GM19099 (cell line): ENCODE data around the gene KL.

ENCODE experiments used
- POLR2A ChIP-seq: IDR thresholded peaks from 3 replicates; pipeline ENCODE4 v1.6.1; 2011; ENCODE audit warnings: low read depth; ENCODE audit not compliant: insufficient read length; ENCODE audit errors: extremely low read depth

Gene KL

DNA sequence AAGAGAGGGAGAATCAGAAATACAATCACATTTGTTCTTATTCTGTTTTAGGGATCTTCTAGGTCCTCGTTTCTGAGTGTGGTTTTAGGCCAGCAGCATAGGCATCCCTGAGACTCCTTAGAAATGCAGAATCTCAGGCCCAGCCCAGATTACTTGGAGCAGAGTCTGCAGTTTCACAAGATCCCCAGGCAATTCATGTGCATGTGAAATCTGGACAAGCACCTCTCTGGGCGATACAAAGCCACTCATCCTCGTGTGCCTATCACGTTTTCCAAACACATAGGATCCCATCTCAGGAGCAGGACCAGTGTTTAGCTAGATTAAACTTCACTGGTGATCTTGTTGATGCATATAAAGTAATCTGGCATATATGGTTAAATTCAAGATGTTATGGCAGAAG, 87.2 kb downstream of the KL start:
- no peak for TF ChIP-seq POLR2A

DNA sequence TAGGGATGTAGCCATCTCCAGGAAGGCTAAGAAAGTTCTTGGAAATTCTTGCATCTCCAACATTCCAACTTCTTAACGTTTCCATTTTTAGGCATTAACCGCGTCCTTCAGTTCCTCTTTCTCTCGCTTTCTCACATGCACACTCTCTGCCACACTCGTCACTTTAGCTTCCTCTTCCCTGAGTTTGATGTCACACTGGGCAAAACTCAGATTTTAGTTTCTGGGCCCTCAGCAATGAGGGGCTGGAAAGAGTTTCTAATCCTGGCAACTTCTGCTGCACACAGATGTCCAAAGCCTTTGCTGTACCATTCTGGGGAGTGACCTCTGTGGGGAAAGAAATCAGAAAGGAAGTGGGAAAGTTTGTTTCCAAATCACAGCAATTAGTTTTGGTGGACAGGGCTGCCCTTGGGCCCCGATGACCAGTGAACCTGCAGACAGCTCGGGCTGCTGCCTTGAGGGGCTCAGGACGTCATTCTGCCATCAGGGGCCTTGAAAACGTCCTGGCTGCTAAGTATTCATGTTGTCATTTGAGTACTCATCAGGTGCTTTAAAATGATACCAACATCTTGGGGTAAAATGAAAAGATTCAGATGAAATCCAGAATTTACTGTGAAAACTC, 89.3 kb downstream of the KL start:
- TF ChIP-seq POLR2A, result no peak

DNA sequence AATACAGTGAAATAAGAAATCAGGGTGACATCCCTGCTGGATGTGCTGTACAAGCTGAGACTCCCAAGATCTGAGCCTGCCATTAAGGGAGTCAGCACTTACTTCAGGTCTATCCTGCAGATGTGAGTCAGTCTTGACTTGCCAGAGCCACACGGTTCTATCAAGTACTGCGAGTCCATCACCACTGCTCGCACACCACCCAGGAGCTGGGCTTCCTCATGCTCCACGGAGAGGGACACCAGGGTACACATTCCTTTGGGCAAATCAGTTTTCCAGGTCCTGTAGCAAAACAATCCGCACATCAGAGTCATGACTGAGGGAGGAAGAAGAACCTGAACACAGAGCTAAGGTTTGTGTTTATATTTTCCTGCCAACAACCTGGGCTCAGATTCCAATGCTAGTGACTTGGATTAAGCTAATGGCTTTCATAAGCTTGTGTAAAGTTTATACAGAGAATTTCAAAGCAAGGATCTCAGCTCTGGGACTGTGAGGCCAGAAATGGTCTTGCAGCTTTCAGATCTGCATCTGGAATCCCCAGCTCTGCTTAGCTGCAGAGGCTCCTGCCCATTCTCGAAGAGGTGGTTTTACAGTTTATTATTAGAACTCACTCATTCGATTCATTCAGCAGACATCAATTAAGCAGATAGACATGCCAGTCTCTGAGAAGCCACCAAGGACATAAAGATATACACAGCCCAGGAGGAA, 90.6 kb downstream of the KL start:
- TF ChIP-seq POLR2A, result no peak

DNA sequence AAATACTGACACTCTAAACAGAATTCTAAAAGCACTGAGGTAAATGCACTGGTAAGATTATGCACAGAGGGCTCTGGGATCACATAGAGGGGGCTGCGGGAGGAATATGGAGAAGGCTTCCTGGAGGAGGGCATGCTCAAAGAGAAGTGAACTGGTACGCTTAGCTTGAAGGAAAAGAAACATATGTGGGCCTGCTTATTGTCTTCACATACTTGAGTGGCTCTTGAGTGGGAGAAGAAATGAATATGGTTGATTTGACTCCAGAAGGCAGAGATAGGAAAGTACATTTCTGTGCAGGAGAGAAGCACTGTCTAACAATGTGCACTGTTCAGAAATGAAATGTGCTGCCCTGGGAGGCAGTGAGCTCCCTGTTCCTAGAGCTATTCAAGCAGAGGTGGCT, 91.1 kb downstream of the KL start:
- TF ChIP-seq POLR2A, result no peak

DNA sequence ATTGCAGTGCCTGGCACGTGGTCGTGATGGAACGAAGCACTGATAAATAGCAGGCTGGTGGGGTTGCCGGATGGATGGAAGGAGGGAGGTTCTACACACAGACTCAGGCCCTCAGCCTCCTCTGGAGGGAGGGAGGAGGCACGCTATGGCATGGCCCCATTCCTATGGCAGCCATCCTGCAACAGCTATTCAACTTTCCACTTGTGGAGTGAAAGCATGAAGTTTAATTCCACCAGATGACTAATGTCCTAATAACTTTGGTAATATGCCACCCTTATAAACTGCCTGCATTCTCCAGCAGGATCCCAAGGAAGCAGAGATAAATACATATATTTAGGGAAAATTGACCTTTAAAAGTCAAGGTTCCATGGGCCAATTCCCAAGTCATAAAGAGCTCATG, 92.4 kb downstream of the KL start:
- TF ChIP-seq POLR2A, result no peak

DNA sequence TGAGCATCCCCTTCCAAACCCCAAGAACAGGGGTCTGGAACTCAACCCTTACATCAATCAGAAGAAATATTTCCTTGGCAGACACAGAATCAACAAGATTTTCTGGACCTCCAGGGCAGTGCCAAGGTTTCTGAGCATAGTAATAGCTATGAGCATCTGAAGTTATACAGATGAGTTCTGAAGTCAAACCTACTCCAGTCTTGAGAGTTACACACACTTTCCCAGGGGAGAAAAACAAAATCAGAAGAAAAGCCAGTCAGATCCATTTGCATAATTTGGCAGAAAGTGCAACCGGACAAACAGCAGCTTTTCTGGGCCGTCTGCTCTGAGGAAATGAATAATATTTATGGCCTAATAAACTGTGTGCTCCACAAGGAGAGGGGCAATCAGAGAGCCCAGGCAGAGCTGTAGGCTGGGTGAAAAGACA, 93.1 kb downstream of the KL start:
- TF ChIP-seq POLR2A, result no peak

DNA sequence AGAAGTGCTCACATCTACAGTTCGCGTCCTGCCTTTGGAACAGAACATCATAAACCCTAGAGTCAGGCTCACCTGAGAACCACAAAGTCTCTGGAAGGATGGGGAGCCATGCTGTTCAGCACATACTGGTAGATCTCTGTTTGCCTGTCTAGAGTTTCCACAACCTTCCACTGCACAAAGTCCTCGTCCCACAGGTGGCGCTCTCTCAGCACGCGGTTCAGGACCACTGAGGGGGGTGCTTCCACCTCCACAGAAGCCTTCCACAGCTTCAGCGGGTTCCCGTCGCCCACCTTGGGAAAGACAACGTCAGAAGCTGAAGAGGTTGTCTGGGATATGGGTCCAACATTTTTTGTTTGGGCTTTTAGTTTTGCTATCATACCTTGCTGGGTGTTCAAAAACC, 93.6 kb downstream of the KL start:
- TF ChIP-seq POLR2A, result no peak

DNA sequence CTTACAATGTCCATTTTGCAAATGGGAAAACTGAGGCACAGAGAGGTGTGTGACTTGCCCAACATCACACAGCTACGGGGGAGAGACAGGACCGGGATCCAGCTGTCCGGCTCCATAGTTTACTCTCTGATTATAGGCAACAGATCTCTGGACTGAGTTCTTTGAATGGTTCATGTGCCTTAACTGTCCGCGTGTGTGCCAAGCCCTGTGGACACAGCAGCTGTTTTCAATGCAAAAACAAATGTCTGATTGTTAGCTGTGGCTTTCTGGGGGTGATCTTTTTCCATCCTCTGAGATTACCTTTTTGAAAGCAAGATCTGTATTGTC, 94.1 kb downstream of the KL start:
- no peak for TF ChIP-seq POLR2A

DNA sequence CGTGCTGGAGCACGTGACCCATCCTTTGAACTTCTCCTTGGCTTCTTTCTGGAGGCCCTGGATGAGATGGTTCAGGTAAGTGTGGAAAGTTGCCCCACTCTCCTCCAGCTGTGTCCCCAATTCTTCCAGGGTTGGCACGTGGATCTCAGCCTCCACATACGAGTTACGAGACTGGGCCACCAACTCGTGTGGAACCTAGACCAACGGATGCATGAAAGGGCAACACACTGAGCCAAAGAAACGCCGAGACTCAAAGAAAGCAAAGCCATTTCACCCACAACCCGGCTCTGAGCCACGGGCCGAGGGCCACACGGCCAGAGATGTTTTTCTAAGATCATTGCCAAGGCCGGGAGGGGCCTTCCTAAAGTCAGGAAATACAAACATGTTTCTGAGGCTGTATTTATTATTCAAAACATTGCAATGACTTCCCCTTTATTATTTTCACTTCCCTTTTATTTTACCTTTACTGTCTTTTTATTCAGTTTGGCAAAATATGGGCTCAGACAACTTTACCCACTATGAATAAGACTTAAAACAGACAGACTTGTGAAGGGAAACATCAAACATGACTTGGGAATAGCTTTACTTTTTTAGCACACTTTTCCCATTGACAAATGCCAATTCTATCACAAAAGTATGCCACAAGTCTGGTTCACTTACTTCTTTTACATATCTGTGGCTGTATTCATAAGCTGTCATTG, 94.6 kb downstream of the KL start:
- TF ChIP-seq POLR2A, result peak; percentile 30

DNA sequence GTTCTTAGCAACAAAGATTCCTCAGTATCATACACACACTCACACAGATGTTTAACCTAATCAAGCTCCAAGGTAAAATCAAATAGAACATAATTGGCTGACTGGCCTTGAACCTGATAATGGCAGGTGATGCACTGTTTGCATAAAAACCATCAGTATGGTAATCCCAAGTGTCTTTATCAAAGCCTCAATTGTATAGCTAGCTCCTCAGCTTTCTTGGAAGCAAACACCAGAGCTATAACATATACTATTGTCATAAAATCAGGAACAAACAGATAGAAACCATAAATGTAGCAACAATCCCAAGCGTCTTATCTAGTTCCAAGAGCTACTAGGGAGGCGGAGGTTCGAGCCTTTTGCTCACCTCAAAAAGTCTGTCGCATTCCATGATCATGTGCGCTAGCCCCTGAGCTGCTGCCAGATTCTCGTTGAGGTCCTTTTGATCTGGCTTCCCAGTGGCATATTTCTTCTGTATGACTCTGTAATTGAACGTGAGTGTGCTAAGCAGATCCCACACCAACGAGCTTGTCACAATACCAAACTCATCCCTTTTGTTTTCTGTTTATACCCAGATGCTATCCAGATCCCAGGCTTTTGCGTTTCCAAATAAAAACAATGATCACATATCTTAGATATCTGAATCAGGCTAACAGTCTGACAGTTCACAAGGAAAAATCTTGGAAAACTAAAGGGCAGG, 95.3 kb downstream of the KL start:
- TF ChIP-seq POLR2A, result no peak

DNA sequence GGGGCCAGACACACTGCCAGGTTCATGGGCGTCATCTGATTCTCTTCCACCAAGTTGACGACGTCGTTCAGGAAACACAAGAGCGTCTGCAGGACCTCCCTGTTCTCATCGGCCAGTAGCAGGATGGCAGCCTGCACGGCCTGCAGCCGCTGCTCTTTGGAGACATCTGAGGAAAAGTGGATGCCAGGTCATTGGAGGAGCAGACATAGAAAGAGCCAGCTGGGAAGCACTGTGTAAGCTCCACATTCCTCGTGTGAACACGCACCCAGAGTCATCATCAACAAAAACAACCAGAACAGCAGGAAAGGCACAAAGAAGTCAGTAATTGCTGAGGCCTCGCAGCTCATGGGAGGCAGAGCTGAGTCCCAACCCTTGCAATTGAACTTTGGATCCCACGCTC, 96.5 kb downstream of the KL start:
- no peak for TF ChIP-seq POLR2A

DNA sequence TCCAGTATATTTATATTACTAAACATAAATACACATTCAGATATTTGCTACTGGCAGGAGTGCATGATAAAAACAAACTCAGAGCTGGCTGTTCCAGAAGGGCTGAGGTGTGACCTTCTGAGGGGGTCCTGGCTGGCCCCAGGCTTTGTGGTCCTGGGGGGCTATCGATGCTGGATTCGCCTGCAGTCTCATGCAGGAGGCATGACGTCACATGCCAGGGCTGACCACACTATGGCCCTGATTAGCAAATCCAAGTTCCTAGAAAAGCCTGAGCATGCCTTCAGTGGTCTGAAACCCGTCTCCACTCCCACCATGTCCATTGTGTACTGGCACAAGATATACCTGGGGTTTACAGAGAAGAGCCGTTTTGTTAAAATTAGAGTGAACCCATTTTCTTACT, 97.9 kb downstream of the KL start:
- TF ChIP-seq POLR2A, result no peak

DNA sequence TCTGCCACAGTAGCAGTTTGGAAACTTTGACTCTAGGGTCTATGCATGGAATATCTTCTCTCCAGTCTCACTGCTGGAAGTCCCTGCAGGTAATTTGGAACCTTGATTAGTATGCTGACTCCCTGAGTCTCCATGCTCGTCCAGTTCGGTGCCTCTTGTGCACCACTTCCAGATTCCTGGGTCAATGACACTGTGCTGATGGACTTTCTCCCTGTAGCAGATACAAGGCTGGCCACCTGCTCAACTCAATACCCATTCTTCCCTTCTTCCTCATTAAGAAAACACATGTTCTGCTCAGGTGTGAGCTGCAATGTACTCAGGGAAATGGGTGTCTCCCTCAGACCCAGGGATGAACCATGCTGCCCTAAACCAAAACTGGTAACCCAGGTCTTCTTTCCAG, 99.1 kb downstream of the KL start:
- TF ChIP-seq POLR2A, result no peak
